ENCODE measurements around the gene NHSL2. TPM values are rescaled to one million over a fixed set of nuclear protein-coding genes. Genes with fewer than 3 reads are reported as not detected.

Gene NHSL2
- total RNA-seq, 2 donors from 2014 or later: 6.9 to 11.2 TPM

DNA sequence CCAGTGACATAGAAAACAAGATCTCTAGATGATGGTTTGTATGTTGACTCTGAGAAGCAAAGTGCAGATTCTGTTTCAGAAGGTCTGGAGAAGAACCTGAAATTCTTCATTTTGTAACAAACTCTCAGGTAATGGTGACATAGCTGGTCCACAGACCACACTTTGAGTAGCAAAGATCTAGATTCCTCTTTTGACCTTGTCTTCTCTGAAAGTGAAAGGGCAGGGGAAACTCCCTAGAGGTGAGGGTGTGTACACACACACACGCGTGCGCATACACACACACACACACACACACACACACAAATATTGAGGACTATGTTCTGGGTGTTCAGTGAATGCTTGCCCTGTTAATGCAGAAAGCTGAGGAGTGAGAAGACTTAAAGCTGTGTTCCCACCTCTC, 110.1 kb downstream of the NHSL2 start:
- Mint-ChIP-seq H3K27ac (no peak overlapping the region), H3K36me3 (ENCODE audit: low read depth) (peaks cover 4% of the 10 kb centered on the region)
- no CpG with 5 or more reads among the region's 3 CpGs for WGBS, 2 experiments (ENCODE audit: insufficient coverage in 1 of 2, insufficient read length in 1 of 2)

DNA sequence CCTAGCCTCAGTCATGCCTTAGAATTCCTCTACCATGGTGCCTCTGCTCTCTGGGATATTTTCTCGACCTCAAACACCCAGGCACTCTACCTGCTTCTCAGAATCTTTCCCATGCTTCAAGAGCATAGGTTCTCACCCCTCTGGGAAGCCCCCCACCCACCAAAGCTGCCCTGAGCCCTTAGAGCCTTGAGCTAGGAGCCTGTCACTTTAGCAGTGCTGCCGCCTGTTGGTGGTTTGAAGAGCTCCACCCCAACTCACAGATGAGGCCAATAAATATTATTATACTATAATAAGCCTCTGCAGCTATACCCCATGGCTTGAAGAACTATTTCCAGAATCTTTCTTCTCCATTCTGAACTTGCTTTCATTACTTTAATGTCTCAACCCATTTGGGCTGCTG, 111.3 kb downstream of the NHSL2 start:
- H3K27ac Mint-ChIP-seq: no peak overlapping the region
- Histone ChIP-seq H3K4me3 (ENCODE audit: low read length) (no peak overlapping the region), H3K27ac (ENCODE audit: low read depth, low read length) (no peak overlapping the region), H3K9ac (ENCODE audit: extremely low read depth, low read length, poor library complexity, severe bottlenecking) (no peak overlapping the region), H3K4me1 (ENCODE audit: control insufficient read depth, insufficient read depth, low read length) (no peaks in the 10 kb centered on the region), H3K9me3 (ENCODE audit: control insufficient read depth, low read length) (no peaks in the 10 kb centered on the region), H3K36me3 (ENCODE audit: control insufficient read depth, insufficient read depth, low read length) (no peaks in the 10 kb centered on the region), H3K27me3 (ENCODE audit: control insufficient read depth, insufficient read depth, low read length, poor library complexity, severe bottlenecking) (no peaks in the 10 kb centered on the region)
- 89% methylated on average over 1 of the region's 2 CpGs; no CpG with 5 or more reads in 1 of the 2 experiments for WGBS, 2 experiments (ENCODE audit: insufficient coverage in 1 of 2, insufficient read length in 1 of 2)
- H3K4me1 Mint-ChIP-seq: peaks cover 1% of the 10 kb centered on the region
- peaks cover 4% of the 10 kb centered on the region for H3K36me3 Mint-ChIP-seq (ENCODE audit: low read depth)
- peaks cover 59% of the 10 kb centered on the region for H3K9me3 Mint-ChIP-seq
- TF ChIP-seq, protein P1, sequence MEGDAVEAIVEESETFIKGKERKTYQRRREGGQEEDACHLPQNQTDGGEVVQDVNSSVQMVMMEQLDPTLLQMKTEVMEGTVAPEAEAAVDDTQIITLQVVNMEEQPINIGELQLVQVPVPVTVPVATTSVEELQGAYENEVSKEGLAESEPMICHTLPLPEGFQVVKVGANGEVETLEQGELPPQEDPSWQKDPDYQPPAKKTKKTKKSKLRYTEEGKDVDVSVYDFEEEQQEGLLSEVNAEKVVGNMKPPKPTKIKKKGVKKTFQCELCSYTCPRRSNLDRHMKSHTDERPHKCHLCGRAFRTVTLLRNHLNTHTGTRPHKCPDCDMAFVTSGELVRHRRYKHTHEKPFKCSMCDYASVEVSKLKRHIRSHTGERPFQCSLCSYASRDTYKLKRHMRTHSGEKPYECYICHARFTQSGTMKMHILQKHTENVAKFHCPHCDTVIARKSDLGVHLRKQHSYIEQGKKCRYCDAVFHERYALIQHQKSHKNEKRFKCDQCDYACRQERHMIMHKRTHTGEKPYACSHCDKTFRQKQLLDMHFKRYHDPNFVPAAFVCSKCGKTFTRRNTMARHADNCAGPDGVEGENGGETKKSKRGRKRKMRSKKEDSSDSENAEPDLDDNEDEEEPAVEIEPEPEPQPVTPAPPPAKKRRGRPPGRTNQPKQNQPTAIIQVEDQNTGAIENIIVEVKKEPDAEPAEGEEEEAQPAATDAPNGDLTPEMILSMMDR (conservative IDR thresholded peaks at IDR 0.05): peak; percentile 74
- peaks cover 5% of the 10 kb centered on the region for H3K27me3 Mint-ChIP-seq (ENCODE audit: insufficient read depth)
- peak; percentile 73 for DNase-seq
- H3K4me3 Mint-ChIP-seq: no peak overlapping the region

More for the DNA sequence above, 110.1 kb downstream of the NHSL2 start:
- Mint-ChIP-seq H3K4me1 (peaks cover 1% of the 10 kb centered on the region), H3K27me3 (ENCODE audit: insufficient read depth) (peaks cover 5% of the 10 kb centered on the region), H3K9me3 (peaks cover 53% of the 10 kb centered on the region), H3K4me3 (no peak overlapping the region)
- TF ChIP-seq, protein P1 (conservative IDR thresholded peaks at IDR 0.05): no peak
- Histone ChIP-seq H3K9ac (ENCODE audit: extremely low read depth, low read length, poor library complexity, severe bottlenecking) (no peak overlapping the region), H3K4me3 (ENCODE audit: low read length) (no peak overlapping the region), H3K27ac (ENCODE audit: low read depth, low read length) (no peak overlapping the region), H3K4me1 (ENCODE audit: control insufficient read depth, insufficient read depth, low read length) (no peaks in the 10 kb centered on the region), H3K27me3 (ENCODE audit: control insufficient read depth, insufficient read depth, low read length, poor library complexity, severe bottlenecking) (no peaks in the 10 kb centered on the region), H3K36me3 (ENCODE audit: control insufficient read depth, insufficient read depth, low read length) (no peaks in the 10 kb centered on the region), H3K9me3 (ENCODE audit: control insufficient read depth, low read length) (no peaks in the 10 kb centered on the region)
- peak; percentile 20 for DNase-seq

- no peak for DNase-seq
- peaks cover 1% of the 10 kb centered on the region for H3K4me1 Mint-ChIP-seq
- no peaks in the 10 kb centered on the region for H3K4me1 ChIP-seq (ENCODE audit: control insufficient read depth, insufficient read depth, low read length)
- H3K9me3 ChIP-seq (ENCODE audit: control insufficient read depth, low read length): no peaks in the 10 kb centered on the region
- no peak overlapping the region for H3K4me3 ChIP-seq (ENCODE audit: low read length)
- H3K36me3 Mint-ChIP-seq (ENCODE audit: low read depth): peaks cover 4% of the 10 kb centered on the region
- no peaks in the 10 kb centered on the region for H3K36me3 ChIP-seq (ENCODE audit: control insufficient read depth, insufficient read depth, low read length)
- WGBS, 2 experiments (ENCODE audit: insufficient coverage in 1 of 2, insufficient read length in 1 of 2): 89 to 100% methylated on average over 1 to 2 of the region's 2 CpGs
- no peaks in the 10 kb centered on the region for H3K27me3 ChIP-seq (ENCODE audit: control insufficient read depth, insufficient read depth, low read length, poor library complexity, severe bottlenecking)
- TF ChIP-seq, protein P1 (conservative IDR thresholded peaks at IDR 0.05): no peak
- H3K9ac ChIP-seq (ENCODE audit: extremely low read depth, low read length, poor library complexity, severe bottlenecking): no peak overlapping the region
- H3K27me3 Mint-ChIP-seq (ENCODE audit: insufficient read depth): peaks cover under 1% of the 10 kb centered on the region
- peaks cover 62% of the 10 kb centered on the region for H3K9me3 Mint-ChIP-seq
- H3K27ac ChIP-seq (ENCODE audit: low read depth, low read length): no peak overlapping the region
- no peak overlapping the region for H3K4me3 Mint-ChIP-seq
- H3K27ac Mint-ChIP-seq: no peak overlapping the region
Observed at GRCh38 chrX:72023071-72023470, 112.4 kb downstream of the NHSL2 start.

Data from endodermal cell (in vitro differentiated cells).